Astrocyte of the spinal cord (primary cell): ENCODE results near the gene ZMIZ1.

Experiments used
- DNase-seq: peaks from one replicate; pipeline ENCODE4 v3.0.0; 2011; ENCODE audit warnings: low read depth, low spot score
- H3K4me3 ChIP-seq: 2 replicates; pipeline ENCODE4 v1.5.1; 2011; ENCODE audit warnings: low read depth, mild to moderate bottlenecking, low read length, moderate library complexity
- CTCF ChIP-seq: IDR thresholded peaks from 2 replicates; pipeline ENCODE4 v1.5.1; 2012; ENCODE audit warnings: low read depth, mild to moderate bottlenecking, low read length, inconsistent platforms
- in situ Hi-C: cut with HindIII; loops from 2 replicates; pipeline ENCODE4 v1.10.0; 2017; ENCODE audit warnings: low sequenced_read_pairs

The ZMIZ1 gene

DNA sequence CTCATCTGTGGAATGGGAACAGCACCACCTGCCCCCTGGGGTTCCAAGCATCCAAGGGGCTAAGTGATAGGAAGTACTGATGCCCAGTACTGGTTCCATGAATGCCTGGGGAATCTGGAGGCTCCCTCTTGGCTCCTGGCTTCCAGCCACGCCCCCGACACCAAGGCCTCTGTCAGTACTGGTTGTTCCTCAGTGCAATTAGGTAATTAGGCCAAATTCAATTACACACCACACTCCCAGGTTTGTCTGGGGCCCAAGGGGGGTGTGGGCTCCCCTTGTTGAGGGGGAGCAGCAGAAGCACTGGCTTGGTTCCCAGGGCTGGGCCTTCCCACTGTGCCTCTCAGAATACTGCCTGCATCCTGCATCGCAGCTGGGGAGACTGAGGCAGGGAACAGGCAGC, 164.1 kb downstream of the ZMIZ1 start:
- no peak for TF ChIP-seq CTCF
- in situ Hi-C loops: no loop called here
- DNase-seq: no peak
- H3K4me3 ChIP-seq: no peak overlapping the region

- TF ChIP-seq CTCF: no peak
- no peak for DNase-seq
- H3K4me3 ChIP-seq: no peak overlapping the region
- in situ Hi-C loops: no loop called here
Observed at GRCh38 chr10:79234391-79235315, 165.9 kb downstream of the ZMIZ1 start.

DNA sequence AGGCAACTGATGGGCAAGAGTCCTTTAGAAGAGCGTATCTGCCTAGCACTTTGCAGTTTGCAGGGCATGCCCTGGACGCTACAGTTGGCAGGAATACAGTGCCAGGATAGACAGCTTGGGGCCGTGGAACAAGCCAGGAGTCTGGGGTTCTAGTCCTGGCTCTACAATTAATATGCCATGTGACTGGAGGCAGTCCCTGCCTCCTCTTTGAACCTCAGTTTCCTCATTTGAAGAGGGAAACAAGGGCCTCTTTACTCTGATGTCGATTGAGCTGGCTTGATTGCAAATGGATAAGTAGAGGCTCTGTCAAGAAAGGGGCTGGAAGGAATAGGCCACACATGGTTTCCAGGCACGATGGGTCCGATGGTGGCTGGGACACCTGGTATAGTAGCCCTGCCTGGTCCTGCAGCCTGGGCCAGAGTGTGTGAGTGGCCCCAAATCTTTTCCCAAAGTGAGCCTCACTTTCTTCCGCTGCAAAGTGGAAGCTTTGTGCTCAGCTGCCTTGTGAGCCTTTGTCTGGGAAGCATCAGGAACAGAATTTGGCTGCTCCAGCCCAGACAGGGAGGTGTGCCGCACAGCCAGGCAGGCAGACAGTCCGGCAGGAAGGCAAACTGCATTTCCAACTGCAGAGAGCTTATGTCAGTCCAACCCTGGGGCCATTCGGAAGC, 167.1 kb downstream of the ZMIZ1 start:
- no peak overlapping the region for H3K4me3 ChIP-seq
- no peak for TF ChIP-seq CTCF
- DNase-seq: no peak
- in situ Hi-C loops: no loop called here

DNA sequence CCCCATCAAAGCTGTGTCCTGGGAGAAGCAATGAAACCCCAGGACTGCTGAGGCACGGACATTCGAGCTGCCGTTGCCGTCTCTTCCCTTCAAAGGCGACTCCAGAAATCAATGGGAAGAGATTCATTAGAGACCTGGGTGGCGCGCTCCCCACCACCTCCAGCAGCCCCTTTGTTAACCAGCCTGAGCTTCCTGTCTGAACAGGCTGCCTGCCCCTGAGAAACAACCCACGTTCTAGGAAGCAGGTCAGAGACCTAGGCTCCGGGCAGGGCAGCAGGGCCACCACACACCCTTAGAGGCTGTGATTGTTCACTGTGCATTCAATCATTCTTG, 167.6 kb downstream of the ZMIZ1 start:
- DNase-seq: no peak
- no peak overlapping the region for H3K4me3 ChIP-seq
- no peak for TF ChIP-seq CTCF
- in situ Hi-C loops: no loop called here

DNA sequence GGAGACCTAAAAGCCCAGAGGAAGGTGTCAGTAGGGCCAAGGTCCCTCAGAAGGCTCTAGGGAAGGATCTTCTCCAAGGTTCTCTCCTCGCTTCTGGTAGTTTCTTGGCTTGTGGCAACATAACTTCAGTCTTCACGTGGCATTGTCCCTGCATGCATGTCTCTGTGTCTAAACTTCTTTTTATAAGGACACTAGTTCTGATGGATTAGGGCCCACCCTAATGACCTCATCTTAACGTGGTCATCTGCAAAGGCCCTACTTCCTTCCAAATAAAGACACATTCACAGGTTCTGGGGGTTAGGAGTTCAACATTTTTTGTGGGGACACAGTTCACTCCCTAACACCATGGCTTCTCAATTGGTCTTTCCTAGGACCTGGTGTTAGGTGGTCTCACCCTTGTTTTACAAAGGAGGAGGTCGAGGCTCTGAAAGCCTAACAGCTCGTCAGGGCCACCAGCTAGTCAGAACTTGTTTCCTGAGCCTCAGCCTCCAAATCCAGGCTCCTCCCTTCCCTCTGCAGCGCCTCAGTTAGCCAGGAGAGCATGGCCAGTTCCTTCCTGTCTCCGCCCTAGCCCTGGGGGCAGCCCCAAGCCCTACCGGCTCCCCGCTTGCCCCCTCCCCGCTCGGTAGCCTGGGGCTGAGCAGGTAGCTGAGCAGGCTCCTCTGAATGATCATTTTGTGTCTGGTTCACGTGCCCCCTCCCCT, 168.8 kb downstream of the ZMIZ1 start:
- H3K4me3 ChIP-seq: no peak overlapping the region
- DNase-seq: no peak
- TF ChIP-seq CTCF: no peak
- in situ Hi-C loops: no loop called here

- no peak overlapping the region for H3K4me3 ChIP-seq
- in situ Hi-C loops: no loop called here
- no peak for TF ChIP-seq CTCF
- no peak for DNase-seq
Observed at GRCh38 chr10:79238158-79238520, 169.4 kb downstream of the ZMIZ1 start.
